ENCODE data around the gene IL12A. TPM values are rescaled to one million over a fixed set of nuclear protein-coding genes. Genes with fewer than 3 reads are reported as not detected.
A peak's percentile ranks its signal among the peaks of the same experiment; 100 is the strongest.

Gene IL12A
- total RNA-seq = under 1 TPM; 0.25 to 0.69 TPM

DNA sequence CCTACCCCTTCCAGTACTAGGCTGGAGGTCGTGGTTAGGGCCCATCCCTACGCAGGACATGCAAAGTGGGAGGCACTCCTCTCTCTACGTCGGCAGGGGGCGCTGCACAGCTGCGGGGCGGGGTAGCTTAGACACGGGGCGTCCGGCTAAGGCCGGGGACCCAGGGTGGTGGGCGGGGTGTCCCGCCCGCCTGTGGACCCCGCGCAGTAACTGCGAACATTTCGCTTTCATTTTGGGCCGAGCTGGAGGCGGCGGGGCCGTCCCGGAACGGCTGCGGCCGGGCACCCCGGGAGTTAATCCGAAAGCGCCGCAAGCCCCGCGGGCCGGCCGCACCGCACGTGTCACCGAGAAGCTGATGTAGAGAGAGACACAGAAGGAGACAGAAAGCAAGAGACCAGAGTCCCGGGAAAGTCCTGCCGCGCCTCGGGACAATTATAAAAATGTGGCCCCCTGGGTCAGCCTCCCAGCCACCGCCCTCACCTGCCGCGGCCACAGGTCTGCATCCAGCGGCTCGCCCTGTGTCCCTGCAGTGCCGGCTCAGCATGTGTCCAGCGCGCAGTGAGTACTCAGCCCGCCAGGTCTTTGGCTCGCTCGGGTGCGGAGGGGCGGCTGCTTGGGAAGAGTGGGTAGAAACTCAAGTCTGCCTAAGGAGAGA lies at the start of gene IL12A:
Gene IL12A, plus strand, starts transcription at position 219 of the 655 bp plus-strand sequence.
- H3K27me3 ChIP-seq = no peaks in the 10 kb centered on the region
- TF ChIP-seq, protein P1, sequence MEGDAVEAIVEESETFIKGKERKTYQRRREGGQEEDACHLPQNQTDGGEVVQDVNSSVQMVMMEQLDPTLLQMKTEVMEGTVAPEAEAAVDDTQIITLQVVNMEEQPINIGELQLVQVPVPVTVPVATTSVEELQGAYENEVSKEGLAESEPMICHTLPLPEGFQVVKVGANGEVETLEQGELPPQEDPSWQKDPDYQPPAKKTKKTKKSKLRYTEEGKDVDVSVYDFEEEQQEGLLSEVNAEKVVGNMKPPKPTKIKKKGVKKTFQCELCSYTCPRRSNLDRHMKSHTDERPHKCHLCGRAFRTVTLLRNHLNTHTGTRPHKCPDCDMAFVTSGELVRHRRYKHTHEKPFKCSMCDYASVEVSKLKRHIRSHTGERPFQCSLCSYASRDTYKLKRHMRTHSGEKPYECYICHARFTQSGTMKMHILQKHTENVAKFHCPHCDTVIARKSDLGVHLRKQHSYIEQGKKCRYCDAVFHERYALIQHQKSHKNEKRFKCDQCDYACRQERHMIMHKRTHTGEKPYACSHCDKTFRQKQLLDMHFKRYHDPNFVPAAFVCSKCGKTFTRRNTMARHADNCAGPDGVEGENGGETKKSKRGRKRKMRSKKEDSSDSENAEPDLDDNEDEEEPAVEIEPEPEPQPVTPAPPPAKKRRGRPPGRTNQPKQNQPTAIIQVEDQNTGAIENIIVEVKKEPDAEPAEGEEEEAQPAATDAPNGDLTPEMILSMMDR (IDR thresholded peaks at IDR 0.05) = peak; percentile 94
- intact Hi-C loops (cut with DNase I) = no loop called here
- no peaks in the 10 kb centered on the region for H3K9me3 ChIP-seq
- no peak within 1 kb of the TSS for H3K27ac ChIP-seq
- H3K4me3 ChIP-seq = peak within 1 kb of the TSS; percentile 83
- peak within 1 kb of the TSS; percentile 58 to 72 for H3K9ac ChIP-seq (ENCODE audit: low read depth in 2 of 2, low read length in 2 of 2)
- no peaks in the 10 kb centered on the region for H3K4me1 ChIP-seq
- H3K36me3 ChIP-seq = no peaks in the 10 kb centered on the region
- DNase-seq = peak; percentile 88

DNA sequence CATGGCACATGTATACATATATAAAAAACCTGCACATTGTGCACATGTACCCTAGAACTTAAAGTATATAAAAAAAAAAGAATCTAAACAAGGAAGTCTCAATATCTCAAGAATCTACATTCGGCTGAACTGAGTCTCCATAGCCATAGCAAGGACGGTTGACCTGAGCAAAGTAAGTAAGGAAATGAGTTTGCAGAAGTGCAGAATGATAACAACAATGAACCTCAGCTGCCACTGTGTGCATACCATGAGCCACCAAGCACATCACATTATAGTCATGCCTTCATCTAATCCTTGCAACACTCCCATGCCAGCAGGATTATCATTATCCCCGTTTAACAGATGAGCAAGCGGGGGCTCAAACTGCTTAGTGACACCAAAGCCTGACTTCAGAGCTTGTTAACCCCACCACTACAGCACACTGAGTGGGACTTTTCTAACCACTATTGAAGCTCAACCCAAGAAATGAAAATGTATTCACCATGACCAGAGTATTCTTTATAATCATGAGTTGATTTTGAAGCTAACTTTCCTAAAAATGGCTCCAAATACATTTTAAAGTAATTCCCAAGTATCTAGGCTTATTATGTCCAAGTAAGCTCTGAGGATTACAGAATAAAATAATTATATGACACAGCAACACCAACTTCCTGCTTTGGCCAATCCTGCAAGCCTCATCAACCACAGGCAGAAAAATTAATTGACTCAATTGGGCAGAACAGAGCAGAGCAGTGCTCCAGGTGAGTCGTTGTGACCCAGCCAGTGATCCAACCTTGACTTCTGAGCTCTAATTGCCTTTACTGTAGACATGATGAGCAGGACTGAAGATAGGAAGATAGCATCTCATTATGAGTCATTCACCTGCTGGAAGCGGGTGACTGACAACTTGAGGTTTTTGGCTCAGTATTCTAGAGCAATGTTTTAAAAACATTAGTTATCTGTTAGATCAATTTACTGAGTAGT lies 47.3 kb upstream of the IL12A start:
- TF ChIP-seq, protein P1 (IDR thresholded peaks at IDR 0.05) = no peak
- DNase-seq = no peak
- no peaks in the 10 kb centered on the region for H3K36me3 ChIP-seq
- H3K4me3 ChIP-seq = no peak overlapping the region
- H3K4me1 ChIP-seq = no peaks in the 10 kb centered on the region
- no peak overlapping the region for H3K27ac ChIP-seq
- intact Hi-C loops (cut with DNase I) = no loop called here
- H3K9ac ChIP-seq (ENCODE audit: low read depth in 2 of 2, low read length in 2 of 2) = no peak overlapping the region
- H3K9me3 ChIP-seq = no peaks in the 10 kb centered on the region
- H3K27me3 ChIP-seq = no peaks in the 10 kb centered on the region

DNA sequence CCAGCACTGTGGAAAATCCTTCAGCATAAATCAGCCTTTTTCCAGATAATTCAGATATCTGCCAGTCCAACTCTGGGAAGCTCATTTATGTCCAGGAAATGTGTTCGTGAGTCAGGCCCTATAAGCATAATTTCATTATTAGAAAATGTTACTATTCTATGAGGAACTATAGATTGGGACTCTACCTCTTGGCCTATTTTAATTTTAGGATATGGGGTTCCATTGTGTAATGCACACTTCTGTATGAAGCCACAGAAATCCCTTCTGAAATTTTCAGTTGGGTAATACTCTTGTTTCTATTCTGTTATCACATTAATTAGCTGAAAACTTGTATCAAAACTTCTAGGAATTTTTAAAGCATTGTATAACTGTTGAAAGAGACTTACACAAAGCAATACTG lies 43.9 kb upstream of the IL12A start:
- H3K4me1 ChIP-seq = no peaks in the 10 kb centered on the region
- intact Hi-C loops (cut with DNase I) = no loop called here
- no peak overlapping the region for H3K27ac ChIP-seq
- TF ChIP-seq, protein P1 (IDR thresholded peaks at IDR 0.05) = no peak
- no peaks in the 10 kb centered on the region for H3K27me3 ChIP-seq
- no peaks in the 10 kb centered on the region for H3K36me3 ChIP-seq
- H3K4me3 ChIP-seq = no peak overlapping the region
- no peaks in the 10 kb centered on the region for H3K9me3 ChIP-seq
- no peak for DNase-seq
- H3K9ac ChIP-seq (ENCODE audit: low read depth in 2 of 2, low read length in 2 of 2) = no peak overlapping the region

DNA sequence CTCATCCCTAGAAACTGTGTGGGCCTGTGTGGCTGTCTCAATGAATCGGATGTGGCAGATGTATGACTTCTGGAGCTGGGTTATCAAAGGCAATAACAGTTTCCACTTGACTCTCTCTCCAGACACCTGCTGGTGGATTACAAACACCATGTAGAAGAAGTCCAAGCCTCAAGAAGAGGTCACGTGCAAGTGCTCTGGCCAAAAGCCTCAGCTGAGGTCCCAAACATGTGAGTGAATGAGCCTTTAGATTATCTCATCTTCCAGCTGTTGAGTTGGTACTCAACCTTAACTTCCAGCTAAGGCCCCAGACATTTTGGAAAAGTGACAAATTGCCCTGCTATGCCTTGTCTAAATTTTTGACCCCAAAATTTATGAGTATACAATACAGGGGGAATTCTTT lies 42.7 kb upstream of the IL12A start:
- H3K27me3 ChIP-seq = no peaks in the 10 kb centered on the region
- intact Hi-C loops (cut with DNase I) = no loop called here
- no peak overlapping the region for H3K9ac ChIP-seq (ENCODE audit: low read depth in 2 of 2, low read length in 2 of 2)
- no peaks in the 10 kb centered on the region for H3K9me3 ChIP-seq
- no peaks in the 10 kb centered on the region for H3K36me3 ChIP-seq
- no peak overlapping the region for H3K4me3 ChIP-seq
- H3K27ac ChIP-seq = no peak overlapping the region
- H3K4me1 ChIP-seq = no peaks in the 10 kb centered on the region
- DNase-seq = no peak
- TF ChIP-seq, protein P1 (IDR thresholded peaks at IDR 0.05) = no peak

DNA sequence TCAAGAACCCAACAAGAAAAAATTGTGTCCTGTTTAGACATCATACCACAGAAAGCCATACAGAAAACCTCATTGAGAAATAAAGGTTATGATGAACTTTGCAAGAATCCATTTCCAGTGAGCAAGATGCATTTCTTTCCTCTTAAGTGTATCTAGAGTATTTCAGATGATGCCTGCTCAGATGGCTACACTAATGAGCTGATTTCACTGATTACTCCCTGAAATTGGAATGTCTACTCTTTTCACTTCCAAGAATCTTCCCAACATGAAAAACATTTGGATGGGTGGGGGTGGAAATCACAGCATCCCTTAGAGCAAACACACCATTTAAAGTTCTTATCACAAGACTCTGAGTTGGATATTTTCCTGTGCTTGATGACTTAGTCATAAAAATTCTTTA lies 41.4 kb upstream of the IL12A start:
- Histone ChIP-seq H3K9ac (ENCODE audit: low read depth in 2 of 2, low read length in 2 of 2) (no peak overlapping the region), H3K27me3 (no peaks in the 10 kb centered on the region), H3K9me3 (no peaks in the 10 kb centered on the region), H3K27ac (no peak overlapping the region), H3K36me3 (no peaks in the 10 kb centered on the region), H3K4me3 (no peak overlapping the region), H3K4me1 (no peaks in the 10 kb centered on the region)
- intact Hi-C loops (cut with DNase I) = no loop called here
- TF ChIP-seq, protein P1 (IDR thresholded peaks at IDR 0.05) = no peak
- DNase-seq = no peak

All from colonic mucosa (tissue), 4 donors.